ENCODE data around the gene LRRC28.

- TF ChIP-seq POLR2A (IDR thresholded peaks at IDR 0.05; ENCODE audit: low read depth, low read length) = no peak
- no peak for TF ChIP-seq POLR2AphosphoS5 (IDR thresholded peaks at IDR 0.05; ENCODE audit: low read depth, low read length)
- TF ChIP-seq TAF1 (IDR thresholded peaks at IDR 0.05; ENCODE audit: borderline replicate concordance, low read depth, low read length) = no peak
Observed at GRCh38 chr15:99438691-99439523, 187.6 kb downstream of the LRRC28 start.
